Breast epithelium (tissue), 4 donors: ENCODE measurements around the gene ANAPC4. TPM values are rescaled to one million over a fixed set of nuclear protein-coding genes. Genes with fewer than 3 reads are reported as not detected.

Experiments
- DNase-seq, 2 donors: peaks; one replicate each; pipeline ENCODE4 v3.0.0-alpha.2; 2019; ENCODE audit warnings: low spot score in 2 of 2
- H3K27ac ChIP-seq, 2 donors: fragments of 200-600 bp; sonication (generic) in 1 of 2; one replicate each; pipeline ENCODE4 v1.5.1; 2016 to 2019; ENCODE audit warnings: mild to moderate bottlenecking in 1 of 2
- H3K27me3 ChIP-seq, 2 donors: fragments of 200-600 bp; sonication (generic) in 1 of 2; one replicate each; pipeline versions ENCODE4 v1.5.1 to v1.6.0; 2017 to 2019; ENCODE audit warnings: control low read depth in 1 of 2, mild to moderate bottlenecking in 1 of 2
- H3K36me3 ChIP-seq: fragments of 200-600 bp; one replicate; pipeline ENCODE4 v1.5.1; 2019
- H3K4me1 ChIP-seq, 2 donors: fragments of 200-600 bp; sonication (generic); one replicate each; pipeline ENCODE4 v1.5.1; 2016 to 2019; ENCODE audit warnings: control low read depth in 1 of 2
- H3K4me3 ChIP-seq, 3 donors: fragments of 200-600 bp; sonication (generic); 1 replicate in 2 of 3; 2 replicates in 1 of 3; pipeline ENCODE4 v1.5.1; 2016 to 2019; ENCODE audit warnings: mild to moderate bottlenecking in 3 of 3, moderate library complexity in 2 of 3
- H3K9me3 ChIP-seq, 2 donors: fragments of 200-600 bp; sonication (generic) in 1 of 2; one replicate each; pipeline ENCODE4 v1.5.1; 2016 to 2019; ENCODE audit warnings: control low read depth in 1 of 2
- CTCF ChIP-seq, 3 donors: fragments of 450-650 bp; IDR thresholded peaks; one replicate each; pipeline ENCODE4 v1.5.1; 2016 to 2017; ENCODE audit warnings: antibody characterized with exemption in 3 of 3, mild to moderate bottlenecking in 3 of 3, moderate library complexity in 3 of 3
- POLR2A ChIP-seq: fragments of 450-650 bp; IDR thresholded peaks from one replicate; pipeline ENCODE4 v1.6.1; 2016; ENCODE audit warnings: antibody characterized with exemption, mild to moderate bottlenecking, moderate library complexity
- POLR2AphosphoS5 ChIP-seq, 3 donors: sonication (generic); formaldehyde crosslinking; IDR thresholded peaks; one replicate each; pipeline ENCODE4 v1.6.1; 2017; ENCODE audit warnings: antibody characterized with exemption in 3 of 3
- intact Hi-C: fragments of 100-400 bp; cut with DNase I; formaldehyde crosslinking; loops from one replicate; pipeline ENCODE4 v1.15.1; 2023; ENCODE audit warnings: low total_unique reads
- total RNA-seq, 3 donors: library from RNA; depleted of rRNA; stranded (reverse); fragments of >200 nt; gene quantifications; one replicate each; pipeline ENCODE4 v1.1.0, GENCODE V29; 2016

ANAPC4 gene
- total RNA-seq, 3 donors from 2014 or later = 34.6 to 59.7 (median 36.1) TPM

DNA sequence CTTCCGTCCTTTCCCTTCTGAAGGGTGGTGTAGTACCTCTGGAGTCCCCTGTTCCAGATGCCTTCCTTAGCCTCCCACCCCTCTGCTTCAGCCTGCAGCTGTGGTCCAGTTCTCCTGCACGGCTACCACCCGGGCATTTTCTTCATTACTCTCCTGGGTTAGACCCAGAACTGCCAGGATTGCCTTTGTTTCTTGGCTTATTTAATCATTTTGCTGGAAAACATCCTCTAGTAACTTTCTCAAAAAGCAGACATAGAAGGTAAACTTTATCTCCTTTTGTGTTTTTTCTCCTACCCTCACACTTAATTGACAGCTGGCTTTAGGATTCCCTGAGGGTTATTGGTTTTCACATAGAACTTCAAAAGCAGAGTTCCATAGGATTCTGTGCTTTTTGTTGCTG is 20.2 kb downstream of the ANAPC4 start:
- H3K36me3 ChIP-seq = peaks cover 14% of the 10 kb centered on the region

DNA sequence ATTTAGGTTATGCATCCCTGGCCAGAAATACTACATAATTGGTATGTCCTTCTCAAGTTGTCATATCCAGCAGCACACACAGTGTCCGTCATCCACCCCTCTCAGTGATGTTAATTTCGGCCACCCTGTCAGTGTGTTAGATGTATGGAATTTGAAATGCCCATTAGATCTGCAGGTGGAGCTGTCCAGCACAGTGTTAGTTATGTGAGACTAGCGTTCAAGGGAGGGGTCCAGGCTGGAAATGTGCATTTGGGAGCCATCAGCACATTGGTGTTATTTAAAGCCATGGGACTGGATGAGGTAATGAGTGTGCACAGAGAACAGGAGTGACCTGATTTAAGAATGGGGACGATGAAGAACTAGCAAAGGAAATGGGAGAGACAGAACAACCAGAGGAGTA is 22.4 kb downstream of the ANAPC4 start:
- no peaks in the 10 kb centered on the region for H3K9me3 ChIP-seq
- H3K27me3 ChIP-seq = no peaks in the 10 kb centered on the region
- H3K4me1 ChIP-seq = no peaks in the 10 kb centered on the region
- H3K4me3 ChIP-seq = no peak overlapping the region
- H3K36me3 ChIP-seq = peaks cover 6% of the 10 kb centered on the region
- no peak for DNase-seq
- TF ChIP-seq POLR2A (no peak), POLR2AphosphoS5 (IDR thresholded peaks at IDR 0.05) (no peak), CTCF (IDR thresholded peaks at IDR 0.05) (no peak)
- intact Hi-C loops = no loop called here
- no peak overlapping the region for H3K27ac ChIP-seq

More for the DNA sequence above, 20.2 kb downstream of the ANAPC4 start:
- DNase-seq = no peak
- Histone ChIP-seq H3K27me3 (no peaks in the 10 kb centered on the region), H3K4me1 (no peaks in the 10 kb centered on the region), H3K27ac (no peak overlapping the region), H3K4me3 (no peak overlapping the region), H3K9me3 (no peaks in the 10 kb centered on the region)
- intact Hi-C loops = no loop called here
- TF ChIP-seq POLR2AphosphoS5 (IDR thresholded peaks at IDR 0.05) (no peak), CTCF (IDR thresholded peaks at IDR 0.05) (no peak), POLR2A (no peak)

DNA sequence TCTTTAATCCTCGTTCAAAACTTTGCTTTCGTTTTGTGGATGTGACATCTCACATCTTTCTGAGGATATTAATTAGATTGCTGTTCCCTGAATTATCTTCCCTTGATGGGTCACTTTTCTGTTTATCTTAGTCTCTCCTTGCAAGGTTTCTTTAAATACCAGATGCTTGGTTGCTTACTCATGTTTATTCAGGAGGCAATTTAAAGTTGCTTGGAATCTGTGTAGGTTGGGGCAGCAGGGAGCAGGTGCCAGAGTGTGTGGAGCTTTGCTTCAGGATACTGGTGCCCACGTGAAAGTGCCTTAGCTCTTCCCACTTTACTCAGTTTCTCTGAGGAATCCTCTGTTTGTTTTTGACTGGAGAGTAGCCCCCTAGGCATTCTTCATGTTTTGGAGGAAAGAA is 24.0 kb downstream of the ANAPC4 start:
- no peak overlapping the region for H3K4me3 ChIP-seq
- no peak overlapping the region for H3K27ac ChIP-seq
- TF ChIP-seq POLR2A (no peak), CTCF (IDR thresholded peaks at IDR 0.05) (no peak), POLR2AphosphoS5 (IDR thresholded peaks at IDR 0.05) (no peak)
- no peak for DNase-seq
- H3K9me3 ChIP-seq = no peaks in the 10 kb centered on the region
- intact Hi-C loops = no loop called here
- H3K36me3 ChIP-seq = peaks cover 6% of the 10 kb centered on the region
- no peaks in the 10 kb centered on the region for H3K4me1 ChIP-seq
- no peaks in the 10 kb centered on the region for H3K27me3 ChIP-seq

DNA sequence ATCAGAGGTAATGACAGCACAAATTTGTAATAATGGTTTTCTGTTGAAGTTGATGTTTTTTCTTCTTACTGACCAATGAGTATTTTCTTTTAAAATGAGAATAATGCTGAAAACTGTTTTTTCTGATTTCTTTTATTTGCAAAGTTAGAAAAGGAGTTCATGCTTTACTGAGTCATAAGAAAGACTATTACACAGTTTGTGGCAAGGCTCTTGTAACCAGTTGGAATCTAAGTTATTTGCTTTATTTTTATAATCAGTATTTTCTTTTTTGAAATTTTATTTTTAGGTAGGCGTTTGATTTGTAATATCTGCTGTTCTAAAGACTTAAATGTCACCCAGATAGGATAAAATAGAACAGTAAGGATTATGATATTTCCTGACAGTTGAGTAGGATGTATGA is 25.5 kb downstream of the ANAPC4 start:
- Histone ChIP-seq H3K4me1 (no peaks in the 10 kb centered on the region), H3K36me3 (no peaks in the 10 kb centered on the region), H3K9me3 (no peaks in the 10 kb centered on the region), H3K27me3 (no peaks in the 10 kb centered on the region), H3K27ac (no peak overlapping the region), H3K4me3 (no peak overlapping the region)
- intact Hi-C loops = no loop called here
- TF ChIP-seq CTCF (IDR thresholded peaks at IDR 0.05) (no peak), POLR2AphosphoS5 (IDR thresholded peaks at IDR 0.05) (no peak)
- no peak for DNase-seq

GRCh38 chr4:25403699-25404098 is 26.6 kb downstream of the ANAPC4 start:
- Histone ChIP-seq H3K9me3 (no peaks in the 10 kb centered on the region), H3K27ac (no peak overlapping the region), H3K36me3 (no peaks in the 10 kb centered on the region), H3K4me3 (no peak overlapping the region), H3K4me1 (no peaks in the 10 kb centered on the region), H3K27me3 (no peaks in the 10 kb centered on the region)
- TF ChIP-seq POLR2AphosphoS5 (IDR thresholded peaks at IDR 0.05) (no peak), CTCF (IDR thresholded peaks at IDR 0.05) (no peak), POLR2A (no peak)
- DNase-seq = no peak
- intact Hi-C loops = no loop called here
